GM20431 (cell line): ENCODE results near the gene ELOF1.
"Not testable (repeated sequence)": the region's sequence is repeated elsewhere in the genome, so short reads cannot be mapped to it uniquely, and the experiment has no call there.

ENCODE experiments used
- in situ Hi-C: fragments of 300-500 bp; cut with MseI, MboI; formaldehyde crosslinking; loops from one replicate; pipeline ENCODE4 v1.15.0; 2020; ENCODE audit warnings: low sequenced_read_pairs; ENCODE audit not compliant: unreplicated experiment

The ELOF1 gene

DNA sequence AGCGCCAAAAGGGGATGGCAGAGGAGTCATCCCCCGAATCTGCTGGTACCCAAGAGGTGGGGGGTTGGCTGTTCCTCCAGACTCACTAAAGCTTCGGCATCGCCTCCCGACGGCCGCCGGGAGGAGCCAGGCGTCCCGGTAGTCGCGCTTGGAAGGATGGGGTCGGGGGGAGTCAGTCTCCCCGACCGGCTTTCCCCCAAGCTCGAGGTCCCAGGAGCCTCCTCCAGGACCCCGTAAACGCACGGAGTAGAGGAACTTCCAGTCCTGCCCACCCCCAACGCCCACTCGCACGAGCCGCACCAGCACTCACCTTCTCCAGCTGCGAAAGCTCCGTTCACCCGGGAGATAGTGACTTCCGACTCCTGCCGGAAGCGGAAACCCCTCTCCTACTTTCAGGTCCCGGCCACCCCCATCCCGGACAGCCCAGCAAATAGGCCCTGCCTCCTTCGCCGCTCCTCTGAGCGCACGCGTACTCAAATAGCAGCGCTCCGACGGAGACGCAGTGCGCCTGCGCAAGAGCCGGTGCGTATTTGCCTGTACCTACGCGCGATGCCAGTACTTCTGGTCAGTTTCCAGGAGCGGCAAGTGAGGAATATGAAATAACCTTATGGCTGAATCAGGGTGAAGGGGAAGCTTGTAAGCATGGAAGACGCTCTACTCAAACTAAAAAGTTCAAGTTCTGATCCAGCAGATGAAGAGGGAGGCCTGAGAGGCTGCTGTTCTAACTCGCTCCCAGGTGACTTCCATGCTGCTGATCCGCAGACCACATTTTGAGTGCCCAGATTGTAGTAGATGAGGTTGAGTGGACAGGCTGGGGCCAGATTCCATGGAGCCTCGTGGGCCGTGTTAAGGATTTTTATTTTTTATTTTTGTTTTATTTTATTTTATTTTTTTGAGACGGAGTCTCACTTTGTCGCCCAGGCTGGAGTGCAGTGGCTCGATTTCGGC is at the start of gene ELOF1:
Gene ELOF1, minus strand, starts transcription at position 350 of the 948 bp plus-strand sequence. CDS start 4,883 bp downstream, outside the sequence.
- in situ Hi-C loops: no loop called here

DNA sequence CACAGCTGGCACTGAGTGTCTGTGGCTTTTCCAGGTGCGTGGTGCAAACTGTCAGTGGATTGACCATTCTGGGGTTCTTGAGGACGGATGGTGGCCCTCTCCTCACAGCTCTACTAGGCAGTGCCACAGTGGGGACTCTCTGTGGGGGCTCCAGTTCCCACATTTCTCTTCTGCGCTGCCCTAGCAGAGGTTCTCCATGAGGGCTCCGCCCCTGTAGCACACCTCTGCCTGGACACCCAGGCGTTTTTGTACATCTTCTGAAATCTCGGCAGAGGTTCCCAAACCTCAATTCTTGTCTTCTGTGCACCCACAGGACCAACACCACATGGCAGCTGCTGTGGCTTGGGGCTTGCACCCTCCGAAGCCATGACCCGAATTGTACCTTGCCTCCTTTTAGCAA is 47.5 kb upstream of the ELOF1 start:
- in situ Hi-C loops: no loop called here

DNA sequence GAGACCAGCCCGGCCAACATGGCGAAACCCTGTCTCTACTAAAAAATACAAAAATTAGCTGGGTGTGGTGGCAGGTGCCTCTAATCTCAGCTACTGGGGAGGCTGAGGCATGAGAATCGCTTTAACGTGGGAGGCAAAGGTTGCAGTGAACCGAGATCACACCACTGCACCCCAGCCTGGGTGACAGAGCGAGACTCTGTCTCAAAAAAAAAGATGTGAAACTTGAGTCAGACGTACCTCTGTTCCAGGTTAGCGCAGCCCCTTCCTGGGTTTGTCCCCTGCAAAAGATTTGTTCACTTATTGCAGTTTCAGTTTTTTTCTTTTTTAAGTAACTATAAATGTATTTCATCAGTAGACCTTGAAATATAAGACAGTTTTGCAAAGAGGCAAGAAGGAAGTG is 40.7 kb upstream of the ELOF1 start:
- in situ Hi-C loops: not testable (repeated sequence)

DNA sequence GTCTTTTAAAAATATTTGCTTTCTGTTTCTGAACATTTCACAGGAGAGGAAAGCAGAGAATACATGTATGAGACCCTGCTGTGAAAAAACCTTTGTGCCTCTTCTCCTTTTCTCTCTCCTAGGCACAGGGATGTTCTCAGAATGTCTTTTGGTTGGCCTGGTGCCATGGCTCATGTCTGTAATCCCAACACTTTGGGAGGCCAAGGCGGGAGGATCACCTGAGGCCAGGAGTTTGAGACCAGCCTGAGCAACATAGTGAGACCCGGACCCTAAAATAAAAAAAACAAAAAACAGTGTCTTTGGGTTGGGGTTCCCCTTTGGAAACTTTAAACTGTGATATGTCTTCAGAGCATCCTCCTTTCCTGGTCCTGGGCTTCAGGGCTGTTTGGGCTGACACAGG is 39.7 kb upstream of the ELOF1 start:
- in situ Hi-C loops: no loop called here

DNA sequence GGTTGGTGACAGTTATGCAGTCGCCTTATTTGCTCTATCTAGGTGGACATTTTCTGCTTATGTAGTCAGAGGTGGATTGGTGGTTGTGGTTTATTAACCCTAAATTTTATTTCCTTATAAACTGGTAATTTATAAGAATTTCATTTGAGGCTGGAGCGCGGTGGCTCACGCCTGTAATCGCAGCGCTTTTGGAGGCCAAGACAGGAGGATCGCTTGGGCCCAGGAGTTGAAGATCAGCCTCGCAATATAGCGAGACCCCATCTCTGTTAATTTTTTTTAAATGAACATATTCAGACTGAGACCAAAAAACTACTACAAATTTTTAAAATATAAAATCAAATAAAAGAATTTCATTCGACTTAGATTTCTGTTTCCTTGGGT is 39.1 kb upstream of the ELOF1 start:
- in situ Hi-C loops: no loop called here

DNA sequence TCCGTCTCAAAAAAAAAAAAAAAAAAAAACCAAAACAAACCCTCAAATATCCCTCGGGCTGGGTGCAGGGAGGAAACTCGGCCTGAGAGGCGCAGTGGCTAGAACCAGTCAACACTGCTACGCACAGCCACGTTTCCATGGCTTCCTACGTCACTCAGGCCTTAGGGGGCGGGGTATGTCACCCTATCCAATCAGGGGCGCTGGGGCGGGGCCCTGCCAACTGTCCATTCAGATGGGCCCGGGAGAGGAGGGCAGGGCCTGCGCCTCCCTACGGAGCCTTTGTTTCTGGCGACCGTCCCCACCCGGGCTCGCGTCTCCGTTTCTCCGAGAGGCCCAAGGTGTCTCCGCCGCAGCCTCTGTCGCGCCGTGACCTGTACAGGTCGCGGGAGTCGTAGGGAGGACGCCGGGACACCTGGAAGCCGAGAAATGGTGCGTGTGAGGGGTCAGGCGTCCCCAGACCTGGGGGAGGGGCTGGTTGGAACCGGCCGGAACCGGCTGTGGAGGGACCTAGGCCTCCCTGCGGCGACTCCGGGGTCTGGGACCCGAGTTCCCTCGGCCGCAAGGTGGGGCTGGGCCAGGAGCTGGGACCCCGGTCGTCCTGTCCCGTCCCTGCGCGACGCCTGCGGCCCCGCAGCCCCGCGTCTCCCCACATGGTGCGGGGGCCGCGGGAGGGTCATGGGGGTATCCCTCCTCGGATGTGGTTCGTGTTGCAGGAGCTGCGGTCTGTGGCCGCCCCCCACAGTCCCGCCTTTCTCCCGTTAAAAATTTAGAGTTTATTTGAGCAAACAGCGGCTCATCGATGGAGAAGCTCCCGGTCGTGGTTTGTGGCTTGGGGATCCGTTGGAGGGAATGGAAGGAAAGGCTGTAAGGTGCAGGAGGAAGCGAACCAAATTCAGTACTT is 38.4 kb upstream of the ELOF1 start, which contains the start of gene ZNF627:
Gene ZNF627, plus strand, starts transcription at position 282 of the 901 bp plus-strand sequence. Its CDS starts 145 bp downstream, at position 427.
- in situ Hi-C loops: no loop called here

DNA sequence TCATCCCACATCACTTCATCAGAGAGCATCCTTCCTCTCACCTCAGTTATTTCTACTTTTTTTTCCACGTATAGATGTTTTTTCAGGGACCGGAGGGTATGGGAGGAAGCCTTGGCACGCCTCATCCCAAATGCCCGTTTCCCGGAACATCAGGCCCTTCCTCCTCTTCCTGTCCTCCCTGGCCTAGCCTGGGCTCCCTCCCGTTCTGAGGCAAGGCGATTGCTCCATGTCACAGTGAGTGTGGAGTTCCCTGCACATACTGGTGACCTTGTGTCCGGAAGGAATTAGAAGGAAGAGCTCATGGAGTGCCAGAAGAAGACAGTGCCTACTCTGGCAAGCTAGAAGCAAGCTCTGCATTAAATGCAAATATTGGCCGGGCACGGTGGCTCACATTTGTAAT is 37.1 kb upstream of the ELOF1 start:
- in situ Hi-C loops: no loop called here

DNA sequence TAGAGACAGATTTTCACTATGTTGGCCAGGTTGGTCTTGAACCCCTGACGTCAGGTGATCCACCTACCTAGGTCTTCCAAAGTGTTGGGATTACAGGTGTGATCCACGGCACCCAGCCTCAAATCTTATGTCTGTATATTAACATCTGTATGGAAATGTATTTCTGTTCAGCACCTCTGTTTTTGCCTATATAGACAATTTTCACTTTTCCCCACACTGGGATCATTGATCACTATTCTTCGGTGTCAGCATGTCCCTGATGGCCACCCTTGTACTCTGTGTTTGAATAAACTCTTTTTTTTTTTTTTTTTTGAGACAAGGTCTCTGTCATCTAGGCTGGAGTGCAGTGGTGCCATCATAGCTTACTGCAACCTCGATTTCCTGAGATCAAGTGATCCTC is 35.1 kb upstream of the ELOF1 start:
- in situ Hi-C loops: no loop called here

DNA sequence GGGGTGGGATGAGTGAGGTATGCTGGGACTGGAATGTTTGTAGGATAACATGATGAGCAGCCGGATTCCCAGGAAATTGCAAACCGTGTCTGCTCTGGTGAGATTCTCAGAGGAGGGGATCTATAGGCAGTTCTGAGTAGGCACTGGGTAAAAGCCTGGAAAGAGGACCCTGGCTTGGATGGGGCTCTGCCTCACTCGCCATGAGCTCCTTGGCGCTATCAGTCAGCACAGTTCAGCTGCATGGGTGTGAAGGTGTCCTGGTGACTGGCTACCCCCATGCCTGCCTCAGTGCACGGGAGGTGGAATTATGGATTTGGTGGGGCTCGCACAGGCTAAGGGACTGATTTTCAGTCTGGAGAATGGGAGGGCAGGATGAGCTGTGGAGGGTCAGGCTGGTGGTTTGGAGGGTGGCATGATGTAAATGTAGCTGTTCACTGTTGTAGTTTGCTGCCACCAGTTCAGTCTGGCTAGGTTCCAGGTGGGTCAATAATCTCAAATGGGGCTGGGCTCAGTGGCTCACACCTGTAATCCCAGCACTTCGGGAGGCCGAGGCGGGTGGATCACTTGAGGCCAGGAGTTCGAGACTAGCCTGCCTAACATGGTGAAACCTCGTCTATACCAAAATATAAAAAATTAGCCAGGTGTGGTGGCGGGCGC is 29.1 kb upstream of the ELOF1 start:
- in situ Hi-C loops: no loop called here

DNA sequence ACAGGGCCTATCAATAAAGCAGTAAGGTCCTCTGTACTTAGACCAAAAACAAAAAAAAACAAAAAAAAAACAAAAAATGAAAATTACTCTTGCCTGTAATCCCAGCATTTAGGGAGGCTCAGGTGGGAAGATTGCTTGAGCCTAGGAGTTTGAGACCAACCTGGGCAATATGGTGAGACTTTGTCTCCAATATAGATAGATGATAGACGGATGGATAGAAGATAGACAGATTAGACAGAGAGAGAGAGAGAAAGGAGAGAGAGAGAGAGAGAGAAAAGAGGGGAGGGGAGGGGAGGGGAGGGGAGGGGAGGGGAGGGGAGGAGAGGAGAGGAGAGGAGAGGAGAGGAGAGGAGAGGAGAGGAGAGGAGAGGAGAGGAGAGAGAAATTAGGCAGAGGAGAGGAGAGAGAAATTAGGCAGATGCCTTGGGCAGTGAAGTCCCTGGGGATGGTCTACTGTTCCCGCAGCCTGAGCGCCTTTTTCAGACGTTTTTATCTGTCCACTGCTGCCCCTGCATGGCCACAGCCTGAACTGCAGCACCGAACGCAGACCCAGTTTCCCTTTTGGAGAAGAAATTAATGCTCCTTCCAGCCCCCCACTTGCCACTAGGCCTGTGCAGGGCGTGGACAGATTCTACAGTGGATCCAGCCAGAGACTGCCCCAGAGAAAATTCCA is 28.4 kb upstream of the ELOF1 start:
- in situ Hi-C loops: no loop called here

DNA sequence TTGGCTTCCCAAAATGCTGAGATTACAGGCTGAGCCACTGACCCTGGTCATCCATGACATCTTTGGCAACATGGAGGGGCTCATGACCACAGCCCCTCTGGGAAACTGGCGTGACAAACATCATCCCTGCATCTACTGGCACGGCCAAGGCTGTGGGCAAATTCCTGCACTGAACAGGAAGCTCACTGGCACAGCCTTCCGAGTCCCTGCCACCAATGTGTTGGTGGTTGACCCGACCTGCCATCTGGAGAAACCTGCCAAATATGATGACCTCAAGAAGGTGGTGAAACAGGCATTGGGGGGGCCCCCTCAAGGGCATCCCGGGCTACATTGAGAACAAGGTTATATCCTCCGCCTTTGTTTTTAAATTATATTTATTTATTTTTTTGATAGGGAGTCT is 27.3 kb upstream of the ELOF1 start:
- in situ Hi-C loops: no loop called here

DNA sequence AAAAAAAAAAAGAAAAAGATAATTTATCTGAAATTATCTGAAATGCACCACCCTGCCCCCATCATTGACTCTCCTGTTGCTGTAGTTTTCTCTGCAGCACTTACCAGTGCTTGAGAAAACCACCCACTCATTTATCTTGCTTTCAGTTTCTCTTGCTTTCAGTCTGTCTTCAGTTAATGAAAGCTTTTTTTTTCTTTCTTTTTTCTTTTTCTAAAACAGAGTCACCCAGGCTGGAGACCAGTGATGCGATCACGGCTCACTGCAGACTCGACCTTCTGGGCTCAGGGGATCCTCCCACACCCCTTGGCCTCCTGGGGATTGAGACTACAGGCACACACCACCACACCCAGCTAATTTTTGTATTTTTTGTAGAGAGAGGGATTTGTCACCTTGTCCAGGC is 22.7 kb upstream of the ELOF1 start:
- in situ Hi-C loops: no loop called here

DNA sequence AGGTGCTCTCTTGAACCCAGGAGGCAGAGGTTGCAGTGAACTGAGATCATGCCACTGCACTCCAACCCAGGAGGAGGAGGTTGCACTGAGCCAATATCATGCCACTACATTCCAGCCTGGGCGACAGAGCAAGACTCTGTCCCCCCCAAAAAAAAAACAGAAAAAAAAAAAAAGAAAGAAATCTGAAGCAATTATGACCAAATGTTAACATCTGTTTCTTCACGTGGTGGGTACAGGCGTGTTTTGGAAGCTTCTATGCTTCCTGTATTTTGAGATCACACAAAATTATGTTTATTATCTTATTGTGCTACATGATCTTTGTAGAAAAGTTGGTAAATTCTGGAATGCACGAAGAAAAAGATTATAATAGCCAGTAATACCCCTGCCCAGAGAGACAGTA is 21.1 kb upstream of the ELOF1 start:
- in situ Hi-C loops: no loop called here

DNA sequence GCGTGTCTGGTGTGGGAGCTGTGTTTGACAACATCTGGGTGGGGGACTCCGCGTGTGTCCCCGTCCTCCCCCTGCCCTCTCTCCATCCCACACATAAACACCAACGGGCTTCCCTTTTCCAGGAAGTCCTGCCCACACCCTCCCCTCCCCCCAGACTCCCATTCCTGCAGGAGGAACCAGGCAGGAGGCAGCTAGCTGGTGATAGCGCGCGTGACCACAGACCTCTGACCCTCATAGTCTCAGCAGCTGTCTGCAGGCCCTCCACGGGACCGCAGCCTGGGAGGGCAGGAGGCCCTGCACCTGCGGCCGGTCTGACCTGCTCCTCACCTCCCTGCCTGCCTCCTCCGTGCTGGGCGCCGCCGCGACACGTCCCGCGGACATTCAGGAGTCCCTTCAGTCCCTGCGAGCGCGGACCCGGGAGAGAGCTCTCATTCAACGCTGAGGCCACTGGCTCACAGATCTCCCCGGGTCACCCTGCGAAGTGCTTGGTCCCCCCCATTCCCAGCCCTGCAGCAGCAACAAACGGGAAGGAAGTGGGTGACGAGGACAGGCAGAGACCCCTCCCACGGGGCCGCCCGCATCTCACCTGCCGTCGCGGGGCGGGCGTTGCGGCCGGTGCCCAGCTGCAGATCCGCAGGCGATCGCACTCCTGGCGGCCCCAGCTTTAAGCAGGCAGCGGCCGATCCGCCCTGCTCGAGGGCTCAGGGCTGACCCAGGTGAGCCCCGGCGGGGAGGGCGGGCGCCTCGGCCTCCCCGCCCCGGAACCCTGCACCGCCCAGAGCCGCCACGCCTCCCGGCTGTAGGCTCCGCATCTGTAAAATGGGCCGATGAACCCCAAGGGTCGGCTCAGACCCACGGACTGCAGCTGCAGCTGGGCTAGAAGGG is 19.5 kb upstream of the ELOF1 start:
- in situ Hi-C loops: no loop called here

DNA sequence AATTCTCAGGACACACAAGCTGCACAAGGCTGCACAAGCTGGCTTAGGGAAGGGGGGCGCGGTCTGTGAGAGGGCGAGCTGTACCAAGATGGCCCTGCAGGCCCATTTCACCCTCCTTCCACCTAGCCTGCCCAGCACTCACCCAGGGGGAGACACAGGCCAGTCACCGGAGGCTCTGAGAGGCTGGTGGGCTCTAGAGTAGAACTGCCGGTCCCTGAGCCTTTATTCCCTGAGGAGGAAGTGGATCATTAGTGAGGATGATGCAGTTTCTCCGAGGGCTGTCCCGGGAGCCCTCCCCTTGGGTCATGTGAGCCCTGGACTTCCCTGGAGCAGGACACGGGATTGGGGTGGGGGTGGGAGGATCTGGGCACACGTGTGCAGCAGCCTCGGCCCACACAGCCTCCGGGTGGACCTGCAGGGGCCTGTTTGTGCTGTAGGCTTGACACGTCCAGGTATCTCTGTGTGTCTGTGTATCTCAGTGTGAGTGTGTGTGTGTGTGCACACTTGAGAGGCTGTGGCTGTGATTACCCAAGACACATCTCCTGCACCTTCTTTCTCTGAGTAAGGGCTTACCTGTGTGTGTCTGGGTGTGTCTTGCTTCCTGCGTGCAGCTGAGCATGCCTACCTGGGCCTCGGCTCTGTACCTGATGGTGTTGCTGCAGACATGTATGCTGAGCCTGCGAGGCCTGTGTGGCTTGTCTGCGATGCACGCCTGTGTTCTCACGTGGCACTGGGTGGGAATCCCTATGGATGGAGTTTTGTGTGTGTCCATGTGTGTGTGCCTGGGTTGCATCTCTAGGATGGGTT is 18.6 kb upstream of the ELOF1 start, which contains the start of gene ACP5:
Gene ACP5, minus strand, starts transcription at position 195 of the 807 bp plus-strand sequence. CDS start 328 bp downstream, outside the sequence.
- in situ Hi-C loops: no loop called here

DNA sequence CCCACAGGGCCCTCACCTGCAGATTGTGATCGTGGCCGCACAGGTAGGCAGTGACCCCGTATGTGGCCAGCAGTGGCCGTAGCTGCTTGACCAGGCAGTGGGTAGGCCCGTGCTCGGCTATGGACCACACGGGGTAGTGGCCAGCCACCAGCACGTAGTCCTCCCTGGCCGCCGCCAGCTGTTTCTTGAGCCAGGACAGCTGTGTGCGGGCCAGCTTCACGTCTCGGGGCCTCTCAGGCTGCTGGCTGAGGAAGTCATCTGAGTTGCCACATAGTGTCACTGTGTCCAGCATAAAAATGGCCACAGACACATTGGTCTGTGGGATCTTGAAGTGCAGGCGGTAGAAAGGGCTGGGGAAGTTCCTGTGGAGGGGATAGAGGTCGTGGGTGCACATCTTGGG is 17.2 kb upstream of the ELOF1 start:
- in situ Hi-C loops: no loop called here

DNA sequence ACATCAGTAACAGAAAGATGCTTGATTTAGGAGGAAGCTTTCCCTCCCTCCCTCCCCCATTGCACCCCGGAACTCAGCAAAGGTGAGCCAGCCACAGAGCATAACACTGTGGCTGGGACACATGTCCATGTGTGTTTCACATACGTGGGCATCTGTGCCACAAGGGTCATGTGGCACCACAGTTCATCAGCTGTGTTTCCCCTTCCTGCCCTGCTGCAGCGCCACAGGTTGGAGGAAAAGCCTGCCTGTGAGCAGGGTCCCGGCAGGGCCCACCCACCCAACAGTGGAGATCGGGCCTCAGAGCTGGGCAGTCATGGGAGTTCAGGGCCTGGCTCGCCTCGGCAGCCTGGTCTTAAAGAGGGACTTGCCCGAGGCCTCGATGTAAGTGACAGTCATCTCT is 15.7 kb upstream of the ELOF1 start:
- in situ Hi-C loops: no loop called here

DNA sequence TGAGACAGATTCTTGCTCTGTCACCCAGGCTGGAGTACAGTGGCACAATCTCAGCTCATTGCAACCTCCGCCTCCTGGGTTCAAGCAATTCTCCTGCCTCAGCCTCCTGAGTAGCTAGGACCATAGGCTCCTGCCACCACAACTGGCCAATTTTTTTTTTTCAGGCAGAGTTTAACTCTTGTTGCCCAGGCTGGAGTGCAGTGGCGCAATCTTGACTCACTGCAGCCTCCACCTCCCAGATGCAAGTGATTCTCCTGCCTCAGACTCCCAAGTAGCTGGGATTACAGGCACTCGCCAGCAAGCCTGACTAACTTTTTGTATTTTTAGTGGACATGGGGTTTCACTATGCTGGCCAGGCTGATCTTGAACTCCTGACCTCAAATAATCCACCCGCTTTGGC is 14.7 kb upstream of the ELOF1 start:
- in situ Hi-C loops: not testable (repeated sequence)
